NCI-H460 (cell line): ENCODE measurements around the gene SERPINI1. TPM values are rescaled to one million over a fixed set of nuclear protein-coding genes. Genes with fewer than 3 reads are reported as not detected.

ENCODE experiments used
- DNase-seq: peaks from one replicate; pipeline ENCODE4 v3.0.0-alpha.2; 2016; ENCODE audit warnings: low read depth; ENCODE audit errors: extremely low read depth
- polyA plus RNA-seq: library from polyadenylated mRNA; depleted of rRNA; stranded (reverse); fragments of >200 nt; gene quantifications from 2 replicates; pipeline ENCODE4 v1.2.3, GENCODE V29; 2014; cell fraction: nucleus; rRNA removed
- total RNA-seq: library from RNA; depleted of rRNA; stranded (reverse); fragments of >200 nt; shearing (Covaris generic); gene quantifications from 2 replicates; pipeline ENCODE4 v1.2.3, GENCODE V29; 2014; rRNA removed

The SERPINI1 gene
- total RNA-seq: 1.1 and 1.5 TPM in 2 replicates
- 0.05 and 2.9 TPM in 2 replicates for polyA plus RNA-seq

DNA sequence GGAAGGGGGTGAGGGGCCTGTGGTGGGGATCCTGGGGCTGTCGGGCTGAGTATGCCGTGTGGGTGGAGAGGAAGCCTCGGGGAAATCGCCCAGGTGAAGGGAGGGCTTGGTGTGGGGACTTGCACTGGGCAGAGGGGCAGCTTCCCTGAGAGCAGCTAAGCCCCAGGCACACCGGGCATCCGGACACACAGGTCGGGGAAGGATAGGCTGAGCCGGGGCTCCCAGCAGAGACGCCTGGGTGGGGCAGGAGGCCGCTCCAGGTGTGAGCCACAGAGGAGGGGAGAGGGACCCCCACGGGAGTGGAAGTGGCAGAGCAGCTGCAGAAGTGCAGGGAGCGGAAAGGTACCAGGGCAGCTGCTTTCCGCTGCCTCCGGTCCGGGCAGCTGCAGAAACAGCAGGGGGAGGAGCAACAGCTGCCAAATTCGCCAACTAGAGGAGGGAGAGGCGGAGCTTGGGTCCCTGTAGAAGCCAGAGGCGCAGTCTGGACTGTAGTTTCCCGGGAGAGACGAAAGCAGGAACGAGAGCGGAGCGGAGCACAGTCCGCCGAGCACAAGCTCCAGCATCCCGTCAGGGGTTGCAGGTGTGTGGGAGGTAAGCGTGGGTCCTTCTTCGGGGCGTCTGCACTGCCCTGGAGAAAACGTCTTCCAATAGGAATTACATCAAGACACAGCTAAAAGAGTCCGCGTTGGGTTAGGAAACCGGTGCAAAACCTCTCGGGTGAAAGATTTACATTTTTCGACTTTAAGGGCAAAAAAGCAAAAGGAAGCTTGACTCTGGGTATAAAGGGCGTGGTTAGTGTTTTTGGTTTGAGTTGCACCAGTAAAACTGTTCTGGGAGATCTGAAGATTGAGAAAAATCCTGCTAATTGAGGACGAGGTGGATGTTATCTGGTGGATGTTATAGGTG, at the start of gene SERPINI1:
Gene SERPINI1 (plus strand): TSS at position 489 of the 906 bp plus-strand sequence. CDS start 53,408 bp downstream, outside the sequence.
- DNase-seq: peak; percentile 74

DNA sequence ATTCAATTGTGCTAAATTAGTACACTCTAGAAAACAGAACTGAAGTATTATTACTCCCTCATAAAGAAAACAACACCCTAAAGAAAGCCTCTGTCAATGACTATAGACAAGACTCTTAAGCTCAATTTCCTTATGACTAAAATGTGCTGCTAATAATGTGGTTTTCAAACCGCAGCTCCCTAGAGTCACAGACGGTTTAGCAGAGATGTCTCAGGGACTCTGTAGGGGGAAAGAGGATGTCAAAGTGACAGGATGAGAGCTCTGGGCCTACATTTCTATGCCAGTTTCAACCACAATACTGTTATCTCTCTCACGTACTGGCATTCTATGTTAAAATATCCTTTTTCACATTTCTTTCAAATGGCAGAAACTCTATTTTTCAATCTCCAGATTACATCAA, 44.2 kb upstream of the SERPINI1 start:
- no peak for DNase-seq

GRCh38 chr3:167694121-167694520, 41.4 kb upstream of the SERPINI1 start:
- DNase-seq: no peak

GRCh38 chr3:167700046-167700445, 35.5 kb upstream of the SERPINI1 start:
- no peak for DNase-seq

DNA sequence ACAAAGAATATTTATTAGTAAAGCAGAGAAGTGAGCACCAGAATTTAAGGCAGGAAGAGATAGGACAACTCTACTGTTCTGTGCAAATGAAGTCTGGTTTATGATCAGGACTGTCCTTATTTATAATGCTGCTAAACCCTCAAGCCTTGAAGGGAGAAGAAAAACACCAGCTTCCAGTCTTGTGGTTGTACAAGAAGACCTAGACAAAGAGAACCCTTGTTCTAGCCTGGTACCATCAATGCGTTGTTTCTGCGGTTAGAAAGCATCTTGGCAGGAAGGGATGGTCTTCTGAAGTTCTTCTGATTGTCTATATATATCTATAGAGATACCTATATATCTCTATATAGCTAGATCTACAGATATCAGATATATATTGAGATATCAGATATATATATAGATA, 34.6 kb upstream of the SERPINI1 start:
- no peak for DNase-seq

DNA sequence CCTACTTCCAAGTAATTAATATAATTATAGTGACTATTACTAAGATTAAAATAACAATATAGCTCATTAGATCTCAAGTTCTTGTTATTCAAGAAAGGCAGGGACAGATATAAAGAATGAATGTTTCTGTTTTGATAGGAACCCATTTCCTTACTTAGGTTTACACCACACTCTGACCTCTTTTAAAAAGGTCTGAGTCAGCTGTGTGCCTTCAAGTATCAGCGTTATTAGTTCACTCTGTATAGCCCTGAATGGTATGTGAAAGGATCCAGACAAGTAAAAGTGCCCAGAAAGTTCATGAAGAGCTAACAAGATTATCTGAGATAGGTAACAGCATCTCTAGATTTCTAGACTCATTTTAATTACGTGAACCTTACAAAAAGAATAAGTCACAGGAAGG, 29.7 kb upstream of the SERPINI1 start:
- DNase-seq: no peak

DNA sequence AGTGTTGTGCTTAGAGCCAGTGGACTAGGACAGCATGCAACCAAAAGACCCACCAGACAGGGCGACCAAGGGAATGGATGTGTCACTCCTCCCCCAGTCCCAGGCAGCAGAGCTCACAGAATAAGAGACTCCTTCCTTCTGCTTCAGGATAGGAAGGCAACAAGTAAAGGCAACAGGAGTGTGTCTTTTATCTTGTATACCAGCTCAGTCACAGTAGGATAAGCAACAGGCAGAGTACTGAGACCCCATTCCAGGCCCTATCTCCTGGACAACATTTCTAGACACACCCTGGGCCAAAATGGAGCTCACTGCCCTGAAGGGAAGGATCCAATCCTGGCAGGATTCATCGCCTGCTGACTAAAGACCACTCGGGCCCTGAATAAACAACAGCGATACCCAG, 25.8 kb upstream of the SERPINI1 start:
- DNase-seq: no peak

DNA sequence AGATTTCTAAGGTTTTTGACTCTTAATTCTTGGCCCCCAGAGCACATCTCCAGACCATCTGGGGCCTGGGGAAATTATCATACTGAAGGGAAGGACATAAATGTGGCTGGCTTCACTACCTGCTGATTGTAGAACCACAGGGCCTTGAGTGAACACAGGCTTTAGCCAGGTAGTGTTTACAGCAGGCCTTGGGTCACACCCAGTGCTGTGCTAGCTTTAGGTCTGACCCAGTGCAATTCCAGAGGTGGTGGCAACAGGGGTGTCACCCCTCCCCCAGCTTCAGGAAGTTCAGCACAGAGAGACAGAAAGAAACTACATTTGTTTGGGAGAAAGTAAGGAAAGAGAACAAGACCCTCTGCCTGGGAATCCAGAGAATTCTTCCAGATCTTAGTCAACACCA, 25.0 kb upstream of the SERPINI1 start:
- no peak for DNase-seq

DNA sequence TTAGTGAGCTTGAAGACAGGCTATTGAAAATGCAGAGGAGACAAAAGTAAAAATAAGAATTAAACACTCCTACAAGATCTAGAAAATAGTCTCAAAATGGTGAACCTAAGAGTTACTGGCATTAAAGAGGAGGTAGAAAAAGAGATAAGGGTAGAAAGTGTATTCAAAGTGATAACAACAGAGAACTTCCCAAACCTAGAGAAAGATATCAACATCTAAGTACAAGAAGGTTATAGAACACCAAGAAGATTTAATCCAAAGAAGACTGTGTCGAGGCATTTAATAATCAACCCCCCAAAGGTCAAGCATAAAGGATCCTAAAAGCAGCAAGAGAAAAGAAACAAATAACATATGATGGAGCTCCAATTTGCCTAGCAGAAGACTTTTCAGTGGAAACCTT, 24.1 kb upstream of the SERPINI1 start:
- DNase-seq: no peak

DNA sequence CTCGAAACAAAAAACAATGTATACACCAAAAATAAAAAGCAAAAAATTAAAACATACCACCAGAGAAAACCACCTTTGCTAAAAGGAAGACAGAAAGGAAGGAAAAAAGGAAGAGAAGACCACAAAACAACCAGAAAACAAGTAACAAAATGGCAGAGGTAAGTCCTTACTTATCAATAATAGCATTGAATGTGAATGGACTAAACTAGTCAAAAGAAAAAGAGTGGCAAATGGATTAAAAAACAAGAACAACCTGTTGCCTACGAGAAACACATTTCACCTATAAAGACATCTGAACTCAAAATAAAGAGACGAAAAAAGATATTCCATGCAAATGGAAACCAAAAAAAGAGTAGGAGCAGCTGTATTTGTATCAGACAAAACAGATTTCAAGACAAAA, 23.1 kb upstream of the SERPINI1 start:
- DNase-seq: no peak

DNA sequence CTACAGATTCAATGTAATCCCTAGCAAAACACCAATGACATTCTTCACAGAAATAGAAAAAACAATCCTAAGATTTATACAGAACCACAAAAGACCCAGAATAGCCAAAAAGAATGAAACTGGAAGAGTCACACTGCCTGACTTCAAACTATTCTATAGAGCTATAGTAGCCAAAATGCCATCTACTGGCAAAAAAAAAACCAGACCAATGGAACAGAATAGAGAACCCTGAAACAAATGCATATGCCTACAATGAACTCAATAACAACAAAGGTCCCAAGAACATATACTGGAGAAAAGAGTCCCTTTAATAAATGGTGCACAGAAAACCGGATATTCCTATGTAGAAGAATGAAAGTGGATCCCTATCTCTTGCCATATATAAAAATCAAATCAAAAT, 20.6 kb upstream of the SERPINI1 start:
- DNase-seq: no peak

DNA sequence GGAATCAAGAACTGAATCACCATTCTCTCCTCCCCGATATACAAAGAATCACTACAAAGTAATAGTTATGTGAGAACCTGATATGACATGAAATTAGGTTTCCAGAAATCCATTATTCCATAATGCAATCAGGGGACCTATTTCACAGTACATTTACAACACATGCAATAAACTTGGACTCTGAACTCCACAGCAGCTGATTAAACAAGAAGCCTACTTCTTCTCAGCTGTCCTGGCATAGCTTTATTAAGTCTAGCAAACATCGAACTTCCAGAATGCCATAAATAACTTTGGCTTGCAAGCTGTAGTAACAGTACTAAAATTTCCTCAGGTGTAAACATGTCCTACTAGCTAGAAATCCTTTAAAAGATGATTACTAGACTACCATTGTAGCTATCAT, 18.6 kb upstream of the SERPINI1 start:
- no peak for DNase-seq

DNA sequence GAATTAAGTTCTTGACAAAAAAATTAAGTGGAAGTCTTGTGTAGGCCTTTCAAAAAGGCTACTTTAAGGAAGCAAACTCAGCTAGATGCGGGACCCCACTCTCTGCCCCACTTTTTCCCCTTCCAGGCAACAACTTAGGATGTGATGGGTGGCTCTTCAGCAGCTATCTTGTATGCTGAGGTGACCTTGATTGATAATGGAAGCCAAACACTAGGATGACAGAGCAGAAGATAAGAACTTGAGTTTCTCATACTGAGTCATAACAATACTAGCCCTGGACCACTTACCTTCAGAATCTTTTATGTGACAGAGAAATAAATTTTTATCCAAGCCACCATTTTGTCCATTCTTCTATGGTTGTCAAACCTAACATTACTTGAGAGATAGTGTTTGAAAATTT, 16.9 kb upstream of the SERPINI1 start:
- no peak for DNase-seq

DNA sequence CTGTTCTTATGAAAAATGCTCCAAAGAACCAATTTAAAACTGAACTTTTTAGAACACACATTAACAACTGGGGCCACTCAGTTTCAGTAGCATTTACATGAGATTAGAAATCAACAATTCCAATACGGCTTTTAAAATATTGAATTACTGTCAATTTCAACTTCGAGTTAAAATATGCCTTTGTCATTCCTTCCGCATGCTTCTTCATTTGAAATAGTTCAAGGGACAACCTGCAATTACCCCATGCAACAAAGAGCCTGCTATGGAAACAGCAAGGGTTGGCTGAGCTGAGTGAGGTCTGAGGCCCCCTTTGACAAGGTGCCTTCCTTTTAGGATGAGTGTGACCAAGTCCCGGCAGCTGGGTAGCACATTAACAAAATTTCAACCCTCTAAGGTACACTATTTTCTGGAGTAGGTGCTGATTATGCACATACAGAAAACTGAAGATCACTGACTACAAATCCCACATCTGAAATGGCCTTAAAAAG, 12.5 kb upstream of the SERPINI1 start:
- DNase-seq: no peak

GRCh38 chr3:167723872-167724271, 11.6 kb upstream of the SERPINI1 start:
- DNase-seq: no peak

DNA sequence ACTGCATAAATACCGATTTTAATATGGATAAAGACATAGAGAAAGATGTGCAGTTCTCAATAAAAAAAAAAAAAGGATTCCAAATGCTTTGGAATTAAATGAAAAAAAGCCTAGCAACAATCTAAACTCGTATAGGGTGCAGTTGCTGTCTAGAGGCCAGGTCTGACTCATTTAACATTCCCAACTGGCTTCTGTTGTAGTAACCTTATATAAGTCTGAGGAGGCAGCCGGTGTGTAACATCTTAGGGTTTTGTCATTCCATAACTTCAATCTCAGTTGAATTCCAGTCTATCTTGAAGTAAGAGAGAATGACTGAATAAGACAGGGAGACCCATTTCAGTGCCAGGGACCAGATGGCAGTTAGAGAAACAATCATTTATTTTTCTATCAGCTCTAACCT, 7.3 kb upstream of the SERPINI1 start:
- DNase-seq: no peak

GRCh38 chr3:167728632-167729323, 6.7 kb upstream of the SERPINI1 start:
- DNase-seq: no peak

- DNase-seq: no peak
Measured at GRCh38 chr3:167729591-167729990, 5.9 kb upstream of the SERPINI1 start.

GRCh38 chr3:167731393-167731792, 4.1 kb upstream of the SERPINI1 start:
- no peak for DNase-seq

DNA sequence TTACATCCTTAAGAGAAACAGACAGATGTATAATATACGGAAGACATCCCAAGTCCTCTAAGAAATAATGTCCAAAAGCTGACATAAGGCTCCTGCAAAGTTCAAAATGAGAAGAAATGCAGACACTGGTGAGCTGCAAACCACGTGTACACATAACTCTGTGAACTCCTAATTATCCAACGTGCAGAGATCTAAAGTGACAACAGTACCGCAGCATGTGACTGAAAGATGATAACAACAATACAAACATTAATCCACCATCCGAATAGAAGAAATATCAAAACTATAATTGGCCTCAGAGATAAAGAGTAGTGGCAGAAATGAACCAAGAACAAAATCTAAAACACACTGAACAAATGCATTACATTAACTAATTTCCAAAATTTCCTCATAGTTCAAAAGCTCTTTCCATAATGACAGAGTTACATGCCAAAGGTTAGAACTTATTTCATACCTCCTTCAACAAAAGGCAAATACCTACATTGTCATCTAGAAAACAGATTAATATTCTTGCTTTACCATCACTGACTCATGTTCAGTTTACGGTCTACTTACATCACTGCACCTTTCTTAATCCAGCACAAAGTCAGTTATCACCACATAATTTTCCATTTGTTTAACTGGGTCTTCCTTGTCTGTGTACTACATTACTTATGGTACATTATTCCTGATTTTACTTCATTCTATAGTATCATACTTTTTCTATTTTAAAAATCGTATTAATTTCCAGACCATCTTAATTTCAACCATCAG, 3.0 kb upstream of the SERPINI1 start:
- DNase-seq: no peak

DNA sequence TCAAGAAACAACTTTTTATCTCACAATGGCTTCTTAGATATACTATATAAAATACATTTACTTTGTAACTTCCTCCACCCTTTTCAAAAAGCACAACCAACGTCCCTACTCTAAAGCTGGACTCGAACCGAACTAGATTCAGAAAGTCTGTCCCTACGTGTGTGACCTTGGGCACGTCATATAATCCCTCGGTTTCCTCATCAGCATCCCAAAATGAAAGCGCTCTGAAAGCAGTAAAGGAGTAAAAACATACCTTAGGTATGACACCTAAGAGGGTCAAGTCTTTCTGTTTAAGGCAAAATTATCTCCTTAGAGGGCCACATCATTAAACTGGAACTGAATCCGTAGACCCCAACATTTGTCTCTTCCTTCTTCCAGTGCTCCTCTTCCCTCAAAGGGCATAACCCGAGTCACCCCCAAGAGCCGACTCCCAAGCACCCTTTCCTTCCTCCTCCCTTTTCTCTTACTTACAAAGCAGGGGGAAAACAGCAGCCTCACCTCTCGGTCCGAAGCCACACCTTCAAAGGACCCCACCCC, 1.5 kb upstream of the SERPINI1 start:
- no peak for DNase-seq
